ENCODE data around the gene ARHGAP40. TPM values are rescaled to one million over a fixed set of nuclear protein-coding genes. Genes with fewer than 3 reads are reported as not detected.

ARHGAP40 gene
- total and polyA plus RNA-seq, 2 of the 4 experiments (the other 2 are of a cell fraction): not detected

- CTCF ChIA-PET: no interaction called here
Measured at GRCh38 chr20:38642498-38642897, 40.9 kb downstream of the ARHGAP40 start.

More at GRCh38 chr20:38642498-38642897, 40.9 kb downstream of the ARHGAP40 start:
- Histone ChIP-seq H3K9me3 (ENCODE audit: control insufficient read depth, insufficient read depth, low read length) (no peaks in the 10 kb centered on the region), H3K4me3 (ENCODE audit: insufficient read depth, low read depth, low read length) (no peak overlapping the region), H4K91ac (ENCODE audit: insufficient read depth, low read depth, low read length) (no peak overlapping the region), H4K5ac (ENCODE audit: low read depth, low read length) (no peak overlapping the region), H3K79me1 (ENCODE audit: low read depth in 1 of 2, low read length in 2 of 2) (no peaks in the 10 kb centered on the region), H3K4me2 (ENCODE audit: low read depth, low read length) (no peak overlapping the region), H4K8ac (ENCODE audit: low read depth in 2 of 2, low read length in 2 of 2) (no peak overlapping the region), H2AK5ac (ENCODE audit: low read depth, low read length) (no peak overlapping the region), H3K9ac (ENCODE audit: low read depth, low read length) (no peak overlapping the region), H3K27me3 (ENCODE audit: control insufficient read depth, insufficient read depth, low read length) (peaks cover 43% of the 10 kb centered on the region), H4K20me1 (ENCODE audit: insufficient read depth, low read length) (no peaks in the 10 kb centered on the region), H3K56ac (ENCODE audit: extremely low read depth, insufficient read depth, low read length) (no peak overlapping the region), H2BK15ac (ENCODE audit: low read depth, low read length) (no peak overlapping the region), H3K23ac (ENCODE audit: low read depth, low read length) (no peak overlapping the region), H2BK20ac (ENCODE audit: low read depth, low read length) (no peak overlapping the region), H3K4me1 (ENCODE audit: control insufficient read depth, insufficient read depth, low read length) (no peaks in the 10 kb centered on the region), H3K36me3 (ENCODE audit: control insufficient read depth, insufficient read depth, low read length) (no peaks in the 10 kb centered on the region), H3K9me1 (ENCODE audit: insufficient read depth, low read length) (0 out of 2 replicates have a peak, but pooled peaks cover 3% of the 10 kb centered on the region), H3K18ac (ENCODE audit: low read depth, low read length) (no peak overlapping the region), H2AFZ (replicated peaks; ENCODE audit: low read length, poor library complexity) (no peak overlapping the region), H2BK120ac (ENCODE audit: low read depth, low read length) (no peak overlapping the region), H2BK5ac (ENCODE audit: low read depth, low read length, poor library complexity, severe bottlenecking) (no peak overlapping the region), H3K14ac (replicated peaks; ENCODE audit: low read depth, low read length) (no peak overlapping the region), H3K27ac (ENCODE audit: insufficient read depth, low read length) (no peak overlapping the region), H3K4ac (ENCODE audit: low read depth, low read length) (no peak overlapping the region), H2AK9ac (replicated peaks; ENCODE audit: low read depth, low read length, poor library complexity) (no peak overlapping the region)
- TF ChIP-seq CHD1 (IDR thresholded peaks at IDR 0.05; ENCODE audit: low read depth, low read length) (no peak), USF2 (IDR thresholded peaks at IDR 0.05; ENCODE audit: low read depth, low read length) (no peak)
- ATAC-seq (ENCODE audit: low read depth) (no peak), DNase-seq (no peak)
- dilution Hi-C loops (cut with HindIII; ENCODE audit: low sequenced_read_pairs, unreplicated experiment) (no loop called here), intact Hi-C loops (cut with micrococcal nuclease) (no loop called here), in situ Hi-C loops (cut with MboI; ENCODE audit: low sequenced_read_pairs) (loop anchor here (10.0 kb wide), 3 partner anchors 92 to 402 kb away; no protein-coding TSS in a partner anchor)
- WGBS, 2 experiments (ENCODE audit: extremely low coverage in 2 of 2, insufficient read length in 1 of 2): 70 to 94% methylated on average over 1 to 2 of the region's 2 CpGs
- POLR2A ChIA-PET (ENCODE audit: unreplicated experiment): no interaction called here
- no TSS peak for BruUV-seq (replicated peaks)

Measured in IMR-90 (cell line).